ENCODE measurements around the gene CYP26C1.

Gene CYP26C1

DNA sequence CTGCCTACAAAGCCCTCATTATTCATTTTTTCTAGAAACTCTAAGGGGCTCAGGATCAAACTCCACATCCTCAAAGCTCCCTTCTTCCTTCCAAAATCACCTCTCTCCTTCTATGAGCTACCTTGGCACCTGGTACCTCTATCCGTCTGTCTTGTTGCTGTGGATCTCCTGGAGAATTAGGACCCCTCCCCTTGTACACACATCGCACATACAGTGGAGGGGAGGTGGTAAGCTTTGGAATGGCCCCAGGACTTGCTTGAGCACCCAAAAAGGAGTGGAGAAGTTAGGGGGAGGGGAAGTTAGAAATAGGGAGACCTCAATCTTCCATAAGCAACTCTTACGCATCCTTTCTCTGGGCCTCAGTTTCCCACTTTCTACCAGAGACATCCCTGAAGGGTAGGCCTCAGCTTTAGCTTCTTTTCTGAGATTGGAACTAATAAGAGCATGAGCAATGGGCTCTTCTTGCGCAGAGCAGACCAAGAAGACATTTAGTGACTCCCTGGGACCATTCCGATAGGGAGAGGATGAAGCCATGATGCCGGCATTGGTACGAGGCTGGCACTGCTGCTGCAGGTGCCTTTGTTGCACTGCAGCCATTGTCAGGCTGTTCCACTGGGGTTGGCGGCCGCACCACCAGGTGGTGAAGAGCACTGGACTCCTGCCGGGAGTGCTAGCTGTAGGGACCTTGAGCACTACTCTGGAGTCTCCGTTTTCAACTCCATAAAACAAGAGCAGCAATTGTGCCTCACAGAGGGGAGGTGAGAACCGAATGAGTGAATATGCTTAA lies 4.5 kb downstream of the CYP26C1 start:
- DNase-seq = no peak

DNA sequence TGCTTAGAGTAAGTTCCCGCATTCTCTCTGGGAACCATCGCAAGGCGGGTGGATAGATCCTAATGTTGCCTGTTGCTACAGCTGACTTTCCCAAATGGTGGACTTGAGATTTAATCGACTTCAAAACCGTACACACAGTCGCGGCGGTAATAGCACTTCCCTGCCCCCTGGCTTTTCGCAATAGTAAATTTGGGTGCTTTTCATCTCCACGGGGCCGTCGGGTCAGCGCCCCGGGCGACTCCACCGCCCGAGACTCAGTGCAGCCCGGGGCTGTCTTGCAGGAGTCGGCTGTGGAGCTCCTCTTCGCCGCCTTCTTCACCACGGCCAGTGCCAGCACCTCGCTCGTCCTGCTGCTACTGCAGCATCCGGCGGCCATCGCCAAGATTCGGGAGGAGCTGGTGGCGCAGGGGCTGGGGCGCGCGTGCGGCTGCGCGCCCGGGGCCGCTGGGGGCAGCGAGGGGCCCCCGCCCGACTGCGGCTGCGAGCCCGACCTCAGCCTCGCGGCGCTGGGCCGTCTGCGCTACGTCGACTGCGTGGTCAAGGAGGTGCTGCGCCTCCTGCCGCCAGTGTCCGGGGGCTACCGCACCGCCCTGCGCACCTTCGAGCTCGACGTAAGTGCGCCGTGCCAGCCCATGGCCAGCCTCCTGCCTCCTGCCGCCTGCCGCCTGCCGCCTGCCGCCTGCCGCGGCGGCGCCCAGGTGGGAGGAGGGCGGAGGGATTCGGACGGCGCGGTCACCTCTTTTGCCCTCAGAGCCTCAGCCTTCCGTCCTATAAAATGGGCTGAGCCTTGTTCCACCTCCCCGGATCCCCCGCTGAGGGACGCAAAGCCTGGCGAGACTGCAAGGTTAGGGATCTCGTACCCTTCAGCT lies 5.3 kb downstream of the CYP26C1 start:
- peak in 1 of 2 experiments; percentile 22 for DNase-seq

DNA sequence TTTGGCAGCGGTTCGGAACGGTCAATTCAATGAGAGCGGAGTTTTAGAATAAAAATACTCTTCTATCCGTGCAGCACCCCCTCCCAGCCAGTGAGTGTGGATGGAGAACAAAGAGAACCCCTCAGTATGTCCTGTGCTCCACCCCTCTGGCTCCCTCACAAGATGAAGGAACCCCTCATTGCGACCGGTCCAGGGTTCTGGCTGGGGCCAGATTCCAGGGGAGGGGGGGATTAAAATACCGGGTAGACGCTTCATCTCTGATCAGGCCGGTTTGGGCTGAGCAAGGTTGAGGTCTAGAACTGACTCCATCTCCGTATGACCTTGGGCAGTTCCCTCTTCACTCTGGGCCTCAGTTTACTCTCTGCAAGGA lies 5.9 kb downstream of the CYP26C1 start:
- no peak for DNase-seq

DNA sequence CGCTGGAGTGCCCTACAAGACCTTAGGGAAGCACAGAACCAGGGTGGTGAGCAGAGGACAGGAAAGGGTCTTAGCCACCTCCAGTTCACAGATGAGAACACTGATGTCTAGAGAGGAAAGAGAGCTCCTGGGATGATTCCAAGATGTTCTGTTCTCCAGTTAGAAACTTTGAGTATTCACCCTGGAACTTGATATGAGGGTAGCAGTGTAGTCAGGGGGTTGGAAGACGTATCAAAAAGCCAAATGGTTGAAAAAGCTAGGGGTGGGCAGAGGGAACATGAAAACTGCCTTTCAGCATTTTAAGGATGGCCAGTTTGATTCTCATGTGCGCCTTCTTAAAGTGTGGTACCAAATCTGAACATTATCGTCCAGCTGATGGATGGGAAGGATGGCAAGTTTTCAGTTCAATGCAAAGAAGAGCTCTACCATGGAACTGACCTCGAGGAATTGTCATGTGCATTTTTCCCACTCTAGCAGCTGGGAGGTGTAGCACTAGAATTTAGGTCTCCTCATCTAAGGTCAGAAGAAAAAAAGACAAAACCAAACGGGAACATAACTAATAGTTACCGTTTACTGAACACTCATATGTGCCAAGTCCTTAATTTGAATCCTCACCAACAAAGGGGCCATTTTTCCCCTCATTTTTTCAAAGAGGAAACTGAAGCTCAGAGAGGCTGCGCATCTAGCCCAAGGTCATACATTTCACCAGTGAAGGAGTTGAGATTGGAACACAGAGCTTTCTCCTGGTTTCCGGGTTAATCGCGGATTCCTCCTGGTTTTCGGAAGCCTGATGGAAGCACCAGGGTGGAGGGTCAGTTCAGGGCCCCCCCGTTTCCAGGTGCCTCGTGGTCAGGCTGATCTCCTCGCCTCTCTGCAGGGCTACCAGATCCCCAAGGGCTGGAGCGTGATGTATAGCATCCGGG lies 7.1 kb downstream of the CYP26C1 start:
- no peak for DNase-seq

DNA sequence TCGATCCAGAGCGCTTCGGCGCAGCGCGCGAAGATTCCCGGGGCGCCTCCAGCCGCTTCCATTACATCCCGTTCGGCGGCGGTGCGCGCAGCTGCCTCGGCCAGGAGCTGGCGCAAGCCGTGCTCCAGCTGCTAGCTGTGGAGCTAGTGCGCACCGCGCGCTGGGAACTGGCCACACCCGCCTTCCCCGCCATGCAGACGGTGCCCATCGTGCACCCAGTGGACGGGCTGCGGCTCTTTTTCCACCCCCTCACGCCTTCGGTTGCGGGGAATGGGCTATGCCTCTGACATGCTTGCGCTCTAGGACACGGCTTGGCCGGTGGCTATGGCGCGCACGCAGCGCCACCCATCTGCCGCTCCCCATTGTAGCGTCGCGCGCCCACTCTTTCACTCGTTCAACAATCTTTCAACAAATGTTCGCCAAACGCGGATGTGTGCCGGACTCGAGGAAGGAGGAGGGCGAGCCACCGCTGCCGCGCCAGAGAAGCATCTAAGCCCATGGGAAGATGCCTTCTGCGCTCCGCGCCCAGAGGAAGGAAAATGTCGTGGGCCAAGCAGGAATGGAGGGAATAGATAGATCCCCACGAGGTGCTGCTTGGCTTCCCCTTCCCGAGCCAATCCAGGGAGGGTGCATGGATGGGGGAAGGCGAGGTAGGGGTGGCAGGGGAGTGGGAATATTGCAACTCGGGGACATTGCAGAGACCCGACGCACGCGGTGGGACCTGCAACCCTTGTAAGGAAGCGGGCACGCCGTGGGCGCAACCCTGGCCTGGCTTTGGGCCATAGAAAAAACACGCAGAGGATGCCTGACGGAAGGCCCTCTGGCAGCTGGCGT lies 8.0 kb downstream of the CYP26C1 start:
- peak in 1 of 2 experiments; percentile 52 for DNase-seq

DNA sequence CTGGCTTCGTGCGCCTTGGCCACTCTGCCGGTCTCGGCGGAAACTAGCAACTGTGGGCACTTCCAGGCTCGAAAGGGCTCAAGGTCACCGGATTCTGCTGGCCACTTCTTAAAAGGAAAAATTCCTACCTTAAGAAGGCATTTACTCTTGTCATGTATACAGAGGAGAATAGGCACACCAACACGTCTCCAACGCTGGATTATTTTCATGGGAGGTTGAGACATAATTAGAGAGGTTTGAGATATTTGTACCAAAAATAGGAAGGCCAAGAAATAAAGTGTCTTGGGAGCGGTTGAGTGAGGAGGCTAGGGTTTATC lies 8.6 kb downstream of the CYP26C1 start:
- no peak for DNase-seq

DNA sequence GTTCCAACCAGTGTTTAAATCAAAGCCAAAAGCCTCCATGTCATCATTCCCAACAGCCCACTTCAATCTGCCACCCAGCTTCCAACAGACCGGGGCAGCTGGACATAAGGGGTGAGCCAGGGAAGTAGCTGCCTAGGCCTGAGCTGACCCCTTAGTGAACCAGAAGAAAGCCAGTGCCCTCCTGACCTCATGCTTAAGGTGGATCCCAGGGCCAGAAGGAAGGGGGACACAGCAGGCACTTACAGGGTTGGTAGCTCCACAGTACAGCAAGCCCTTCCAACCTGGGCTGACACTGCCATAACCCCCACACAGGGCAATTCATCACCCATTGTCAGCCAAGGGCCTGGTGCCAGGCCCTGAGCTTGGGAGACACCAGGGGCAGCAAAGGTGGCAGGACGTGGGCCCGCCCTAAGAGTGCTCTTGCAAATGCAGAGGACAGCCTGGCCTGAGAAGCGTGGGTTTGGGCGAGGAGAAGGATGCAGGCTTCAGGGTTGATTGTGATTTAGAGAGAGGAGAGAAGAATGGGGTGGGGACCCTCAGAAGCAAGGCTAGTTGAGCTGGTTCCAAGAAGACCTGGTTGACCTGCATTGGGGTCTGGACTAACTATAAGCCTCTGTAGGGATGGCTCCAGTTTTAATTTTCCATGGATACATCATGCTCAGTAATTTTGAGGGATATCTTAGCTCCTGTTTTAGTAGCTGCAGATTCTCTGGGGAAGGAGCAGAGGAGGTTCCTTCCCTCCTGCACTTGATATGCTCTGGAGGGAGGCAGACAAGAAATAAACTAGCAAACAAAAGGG lies 10.0 kb downstream of the CYP26C1 start:
- no peak for DNase-seq

DNA sequence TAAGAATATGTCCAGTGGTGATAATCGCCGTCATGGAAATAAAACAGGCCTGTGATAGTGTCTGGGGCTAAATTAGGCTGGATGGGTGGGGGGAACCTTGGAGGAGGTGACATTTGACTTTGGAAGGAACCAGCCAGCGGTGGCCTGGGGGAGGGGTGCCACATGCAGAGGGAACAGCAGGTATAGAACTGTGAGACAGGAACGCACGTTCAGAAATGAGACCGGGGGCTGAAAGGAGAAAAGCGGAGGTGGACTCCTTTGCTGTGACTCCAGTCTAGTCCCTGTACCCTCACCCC lies 10.5 kb downstream of the CYP26C1 start:
- no peak for DNase-seq

DNA sequence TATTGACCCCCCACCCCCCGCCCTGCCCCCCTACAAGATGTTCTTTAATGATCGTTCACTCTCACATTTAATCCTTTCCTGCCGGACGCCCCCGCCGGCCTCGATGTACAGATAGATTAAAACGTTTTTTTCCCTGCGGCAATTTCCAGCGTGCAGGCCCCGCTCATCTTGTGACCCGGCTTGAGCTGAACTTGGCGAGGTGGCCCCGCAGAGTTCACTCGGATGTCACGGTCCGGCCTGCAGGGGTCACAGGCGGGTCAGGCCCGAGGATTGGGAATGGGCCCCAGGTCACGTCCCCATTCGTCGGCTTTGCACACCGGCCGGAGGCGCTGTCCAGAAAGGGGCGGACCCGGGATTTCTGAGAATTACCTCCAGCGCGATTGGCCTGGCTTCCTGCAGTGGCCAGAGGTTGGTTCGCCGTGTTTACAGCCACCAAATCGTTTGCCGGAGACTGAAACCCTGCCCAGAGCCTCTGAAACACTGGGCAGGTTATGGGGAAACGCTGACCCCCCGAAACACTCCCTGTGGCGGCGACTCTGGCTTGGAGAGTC lies 11.2 kb downstream of the CYP26C1 start:
- peak in 1 of 2 experiments; percentile 43 for DNase-seq

DNA sequence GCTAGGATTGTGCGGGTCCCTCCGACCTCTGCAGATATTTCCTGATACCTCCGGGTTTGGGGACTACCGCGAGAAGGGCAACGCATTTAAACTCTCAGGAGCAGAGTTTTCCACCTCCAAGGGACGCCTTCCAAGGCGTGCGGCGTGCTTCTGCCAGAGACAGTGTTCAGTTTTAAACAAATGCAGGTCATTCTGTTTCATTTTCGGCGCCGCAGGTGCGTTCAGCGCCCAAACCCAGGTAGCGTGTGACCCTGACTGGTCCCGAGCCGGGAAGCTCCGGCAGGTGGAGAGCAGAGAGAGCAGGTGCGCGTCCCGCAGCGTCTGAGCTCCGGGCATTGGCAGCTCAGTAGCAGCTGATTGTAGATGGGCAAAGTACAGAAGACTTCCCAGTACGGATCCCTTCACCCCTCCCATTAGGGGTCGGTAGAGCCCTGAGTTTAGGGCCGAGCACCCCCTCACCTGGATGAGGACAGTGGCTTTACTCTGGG lies 11.7 kb downstream of the CYP26C1 start:
- peak in 1 of 2 experiments; percentile 72 for DNase-seq

DNA sequence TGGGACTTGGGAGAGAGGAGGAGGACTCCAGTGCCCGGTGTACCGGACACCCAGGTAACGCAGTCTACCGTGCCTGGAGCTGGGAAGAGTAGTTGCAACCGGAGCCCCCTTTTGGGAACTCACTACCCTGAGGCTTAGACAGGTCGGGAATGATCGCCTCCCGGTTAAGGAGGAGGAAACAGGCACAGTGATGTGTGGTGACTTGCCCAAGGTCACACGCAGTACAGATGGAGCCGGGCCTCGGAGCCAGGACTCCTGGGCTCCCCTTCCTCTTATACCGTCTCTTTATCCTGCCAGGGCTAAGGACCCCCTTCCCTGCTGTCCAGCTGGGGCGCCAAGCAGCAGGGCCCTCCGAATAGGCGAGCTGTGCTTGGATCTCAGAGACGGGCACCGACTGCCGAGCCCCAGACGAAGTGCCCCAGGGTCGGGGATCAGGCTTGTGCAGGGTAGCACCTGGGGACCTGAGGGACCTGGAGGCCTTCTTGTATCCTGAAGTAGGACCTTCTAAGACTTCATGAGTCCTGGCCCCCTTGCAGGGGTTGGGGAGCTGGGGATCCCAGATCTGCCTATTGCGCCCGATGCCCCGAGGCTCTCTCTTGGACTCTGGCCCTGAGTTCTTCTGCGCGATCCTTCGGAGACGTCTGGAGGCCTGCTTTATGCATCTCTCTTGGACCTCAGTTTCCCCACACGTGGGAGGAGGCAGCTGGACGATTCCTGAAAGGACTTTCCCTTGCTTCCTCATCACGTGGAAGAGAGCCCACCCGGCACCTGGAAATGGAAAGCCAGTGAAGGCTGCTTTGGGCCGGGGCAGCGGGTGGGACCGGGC lies 12.3 kb downstream of the CYP26C1 start:
- peak in 1 of 2 experiments; percentile 53 for DNase-seq

DNA sequence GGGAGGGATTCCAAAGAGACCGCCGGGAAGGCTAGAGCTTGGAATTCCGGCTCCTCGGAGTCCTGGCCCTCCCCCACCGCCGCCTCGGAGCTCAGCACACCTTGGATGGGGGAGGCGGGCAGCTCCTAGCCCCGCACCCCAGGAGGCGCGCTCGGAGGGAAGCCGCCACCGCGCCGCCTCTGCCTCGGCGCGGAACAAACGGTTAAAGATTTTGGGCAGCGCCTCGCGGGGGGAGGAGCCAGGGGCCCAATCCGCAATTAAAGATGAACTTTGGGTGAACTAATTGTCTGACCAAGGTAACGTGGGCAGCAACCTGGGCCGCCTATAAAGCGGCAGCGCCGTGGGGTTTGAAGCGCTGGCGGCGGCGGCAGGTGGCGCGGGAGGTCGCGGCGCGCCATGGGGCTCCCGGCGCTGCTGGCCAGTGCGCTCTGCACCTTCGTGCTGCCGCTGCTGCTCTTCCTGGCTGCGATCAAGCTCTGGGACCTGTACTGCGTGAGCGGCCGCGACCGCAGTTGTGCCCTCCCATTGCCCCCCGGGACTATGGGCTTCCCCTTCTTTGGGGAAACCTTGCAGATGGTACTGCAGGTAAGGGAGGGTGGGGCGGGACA lies 13.0 kb downstream of the CYP26C1 start, which contains the start of gene CYP26A1:
TSS of gene CYP26A1 (plus strand) at position 355 of the 608 bp plus-strand sequence. CDS start at position 397, 42 bp downstream.
- peak in 1 of 2 experiments; percentile 65 for DNase-seq

DNA sequence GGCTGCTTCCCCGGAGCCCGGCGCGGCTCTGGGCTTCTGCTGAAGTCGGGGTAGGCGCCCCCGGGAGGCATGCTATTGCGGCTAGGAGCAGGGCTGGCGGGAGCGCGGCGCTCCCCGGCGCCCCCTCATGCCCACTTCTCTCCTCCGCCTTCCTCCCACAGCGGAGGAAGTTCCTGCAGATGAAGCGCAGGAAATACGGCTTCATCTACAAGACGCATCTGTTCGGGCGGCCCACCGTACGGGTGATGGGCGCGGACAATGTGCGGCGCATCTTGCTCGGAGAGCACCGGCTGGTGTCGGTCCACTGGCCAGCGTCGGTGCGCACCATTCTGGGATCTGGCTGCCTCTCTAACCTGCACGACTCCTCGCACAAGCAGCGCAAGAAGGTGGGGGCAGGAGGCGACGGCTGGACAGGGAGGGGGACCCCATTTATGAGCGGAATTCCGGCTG lies 13.6 kb downstream of the CYP26C1 start:
- DNase-seq = peak in 1 of 2 experiments; percentile 65

DNA sequence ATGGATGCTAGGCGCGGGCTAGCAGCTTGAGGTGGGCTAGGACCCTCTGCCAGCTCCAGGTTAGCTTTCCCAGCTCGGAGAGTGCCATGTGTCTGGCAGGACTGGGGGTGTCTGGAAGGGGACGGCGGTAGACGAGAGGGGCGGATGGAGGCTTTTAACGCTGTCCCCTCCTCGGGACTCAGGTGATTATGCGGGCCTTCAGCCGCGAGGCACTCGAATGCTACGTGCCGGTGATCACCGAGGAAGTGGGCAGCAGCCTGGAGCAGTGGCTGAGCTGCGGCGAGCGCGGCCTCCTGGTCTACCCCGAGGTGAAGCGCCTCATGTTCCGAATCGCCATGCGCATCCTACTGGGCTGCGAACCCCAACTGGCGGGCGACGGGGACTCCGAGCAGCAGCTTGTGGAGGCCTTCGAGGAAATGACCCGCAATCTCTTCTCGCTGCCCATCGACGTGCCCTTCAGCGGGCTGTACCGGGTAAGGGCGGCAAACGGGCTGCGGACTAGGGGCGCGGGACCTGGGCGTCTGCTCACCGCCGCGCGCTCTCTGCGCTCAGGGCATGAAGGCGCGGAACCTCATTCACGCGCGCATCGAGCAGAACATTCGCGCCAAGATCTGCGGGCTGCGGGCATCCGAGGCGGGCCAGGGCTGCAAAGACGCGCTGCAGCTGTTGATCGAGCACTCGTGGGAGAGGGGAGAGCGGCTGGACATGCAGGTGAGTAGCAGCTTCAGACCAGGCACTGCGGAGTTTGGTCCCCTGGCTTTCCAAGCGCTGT lies 14.2 kb downstream of the CYP26C1 start:
- DNase-seq = no peak

DNA sequence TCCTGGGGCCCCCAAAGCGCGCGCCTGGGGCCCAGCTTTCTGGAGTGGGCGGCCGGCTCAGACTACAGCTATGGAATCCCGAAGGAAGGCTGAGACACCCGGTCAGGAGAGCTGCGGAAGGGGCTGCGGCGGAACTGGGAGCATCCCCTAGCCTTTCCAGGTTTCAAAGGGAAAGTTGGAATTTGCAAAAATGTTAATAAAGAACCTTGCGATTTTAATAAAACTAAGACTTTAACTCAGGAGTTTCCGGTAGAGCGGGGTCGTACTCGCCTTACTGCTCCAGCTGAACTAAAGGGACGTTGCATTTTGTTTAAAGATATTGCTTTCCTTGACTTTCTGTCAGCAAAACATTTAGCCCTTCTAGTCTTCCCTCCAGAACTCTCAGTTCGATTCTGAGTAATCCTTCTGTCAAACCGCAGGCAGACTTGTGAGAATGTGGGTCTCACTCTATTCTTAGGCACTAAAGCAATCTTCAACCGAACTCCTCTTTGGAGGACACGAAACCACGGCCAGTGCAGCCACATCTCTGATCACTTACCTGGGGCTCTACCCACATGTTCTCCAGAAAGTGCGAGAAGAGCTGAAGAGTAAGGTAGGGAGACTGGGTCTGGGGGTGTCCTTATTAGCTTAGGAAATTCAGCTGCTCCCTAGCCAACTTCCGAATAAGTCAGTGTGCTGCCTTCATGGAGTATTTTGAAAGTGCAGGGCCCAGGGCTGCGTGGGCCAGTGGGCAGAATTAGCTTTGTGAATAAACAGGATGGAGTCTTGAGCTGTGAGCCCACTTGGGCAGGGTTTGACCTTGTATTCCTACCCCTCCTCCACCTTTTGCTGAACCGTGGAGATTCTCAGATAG lies 15.0 kb downstream of the CYP26C1 start:
- no peak for DNase-seq

DNA sequence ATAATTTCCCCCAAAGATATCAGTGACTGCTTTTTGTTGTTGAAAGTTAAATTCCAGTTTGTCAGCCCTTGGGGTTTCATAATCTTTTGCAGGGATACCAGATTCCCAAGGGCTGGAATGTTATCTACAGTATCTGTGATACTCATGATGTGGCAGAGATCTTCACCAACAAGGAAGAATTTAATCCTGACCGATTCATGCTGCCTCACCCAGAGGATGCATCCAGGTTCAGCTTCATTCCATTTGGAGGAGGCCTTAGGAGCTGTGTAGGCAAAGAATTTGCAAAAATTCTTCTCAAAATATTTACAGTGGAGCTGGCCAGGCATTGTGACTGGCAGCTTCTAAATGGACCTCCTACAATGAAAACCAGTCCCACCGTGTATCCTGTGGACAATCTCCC lies 16.3 kb downstream of the CYP26C1 start:
- no peak for DNase-seq

DNA sequence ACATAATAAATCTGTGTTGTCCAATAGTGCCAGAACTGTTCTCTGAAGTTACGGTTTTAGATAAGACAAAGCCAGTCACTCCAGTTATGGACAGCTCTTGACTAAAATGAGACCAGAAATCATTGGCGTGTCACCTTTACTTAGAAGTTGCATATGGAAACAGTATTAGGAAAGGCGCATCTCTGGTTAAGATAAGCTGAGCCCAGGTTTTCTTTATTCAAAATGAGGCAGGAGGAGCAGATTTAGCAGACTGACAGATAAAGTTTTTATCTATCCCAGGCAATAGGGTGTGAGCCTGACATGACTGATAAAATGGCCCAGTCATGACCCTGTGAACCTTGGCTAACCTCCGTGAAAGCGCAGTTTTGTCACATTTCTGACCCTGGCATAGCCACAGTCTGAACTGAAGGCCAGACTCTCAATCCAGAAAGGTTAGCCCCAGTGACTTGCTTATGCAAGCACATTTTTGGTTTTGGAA lies 17.3 kb downstream of the CYP26C1 start:
- DNase-seq = no peak
